NCI-H2029 (cell line): ENCODE measurements around the gene COL8A1.

Experiments used
- DNase-seq: peaks from one replicate; lab custom pipeline; 2025; lab: John Stamatoyannopoulos, UW

The COL8A1 gene

GRCh38 chr3:99639579-99639978 is 1.2 kb downstream of the COL8A1 start:
- DNase-seq: no peak

DNA sequence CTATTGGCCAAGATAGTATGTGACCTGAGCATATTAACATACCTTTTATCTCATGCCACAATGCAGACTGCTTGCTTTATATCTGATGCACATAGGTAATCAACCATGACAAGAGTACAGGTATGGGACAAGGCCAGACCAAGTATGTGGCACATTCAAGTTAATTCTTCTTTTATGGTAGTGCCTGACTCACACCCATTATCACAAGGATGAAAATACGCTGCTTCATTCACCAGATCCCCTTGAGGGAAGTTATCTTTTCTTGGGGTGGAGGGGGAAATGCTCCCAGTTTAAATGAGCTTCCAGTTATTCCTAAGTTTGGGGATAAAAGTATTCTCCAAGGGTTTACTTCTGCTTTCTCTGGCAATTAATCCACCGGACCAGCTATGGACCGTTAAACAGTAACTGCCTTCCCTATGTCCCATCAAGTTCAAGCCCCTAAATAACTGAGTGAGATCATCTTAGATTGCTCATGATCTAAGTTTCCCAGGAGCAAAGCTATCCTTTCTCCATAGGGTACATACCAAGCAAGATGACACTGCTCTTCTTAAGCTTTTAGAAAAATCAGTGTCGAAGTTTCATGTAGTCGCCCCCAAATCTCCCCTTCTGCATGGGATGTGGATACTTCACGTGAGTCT is 1.9 kb downstream of the COL8A1 start:
- DNase-seq: no peak

GRCh38 chr3:99641480-99641879 is 3.1 kb downstream of the COL8A1 start:
- DNase-seq: no peak

GRCh38 chr3:99641982-99642381 is 3.6 kb downstream of the COL8A1 start:
- no peak for DNase-seq

- DNase-seq: no peak
These were observed 5.6 kb downstream of the COL8A1 start for GRCh38 chr3:99644017-99644416.

DNA sequence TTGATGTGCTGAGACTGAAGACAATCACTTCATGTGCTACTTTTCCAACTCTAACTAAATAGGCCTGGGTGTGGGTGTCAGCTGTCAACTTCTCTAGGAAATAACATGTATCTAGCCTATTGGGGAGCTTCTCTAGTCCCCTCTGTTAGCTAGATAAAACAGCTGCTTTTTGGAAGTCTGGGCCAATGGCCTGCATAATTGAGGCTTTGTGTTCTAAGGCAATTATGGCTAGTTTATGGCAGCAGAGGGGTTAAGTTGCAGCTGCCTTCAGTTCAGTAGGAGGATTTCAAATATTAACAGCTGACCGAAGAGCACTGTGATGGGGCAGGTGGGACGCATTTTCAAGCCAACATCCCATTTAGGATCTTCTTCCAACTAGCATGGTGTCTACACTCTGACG is 6.4 kb downstream of the COL8A1 start:
- DNase-seq: no peak

GRCh38 chr3:99645277-99646106 is 7.1 kb downstream of the COL8A1 start:
- no peak for DNase-seq

DNA sequence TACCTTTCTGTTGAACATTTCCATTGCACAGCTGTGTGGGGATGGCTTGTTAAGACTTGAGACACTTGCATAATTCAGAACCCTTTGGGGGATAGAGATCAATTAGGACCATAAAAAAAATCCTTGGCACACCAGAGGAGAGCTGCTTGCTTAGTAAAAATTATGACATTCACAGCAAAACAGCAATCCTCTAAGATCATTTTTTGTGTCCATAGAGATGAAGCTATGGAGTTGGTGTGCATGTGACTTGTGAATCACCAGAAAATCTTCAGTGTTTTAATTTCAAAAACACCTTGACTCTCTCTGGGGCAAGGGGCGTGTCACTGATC is 7.7 kb downstream of the COL8A1 start:
- no peak for DNase-seq

DNA sequence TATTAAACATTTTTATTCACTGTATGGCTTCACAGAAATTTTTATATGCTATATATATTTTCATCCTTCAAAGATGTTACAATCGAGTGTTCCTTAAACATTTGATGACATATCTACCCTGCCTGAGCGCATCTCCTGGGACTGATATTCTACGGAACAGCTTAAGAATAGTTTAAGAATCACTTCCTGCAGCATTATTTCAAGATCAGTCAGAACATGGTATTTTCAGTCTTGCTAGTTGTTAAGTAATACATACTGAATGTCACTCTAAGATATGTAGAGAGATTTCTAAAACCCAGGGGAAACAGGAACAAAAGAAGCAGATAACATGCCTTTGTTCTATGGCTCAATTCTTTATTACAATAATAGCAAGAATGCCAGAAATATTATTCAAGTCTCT is 8.7 kb downstream of the COL8A1 start:
- DNase-seq: no peak

DNA sequence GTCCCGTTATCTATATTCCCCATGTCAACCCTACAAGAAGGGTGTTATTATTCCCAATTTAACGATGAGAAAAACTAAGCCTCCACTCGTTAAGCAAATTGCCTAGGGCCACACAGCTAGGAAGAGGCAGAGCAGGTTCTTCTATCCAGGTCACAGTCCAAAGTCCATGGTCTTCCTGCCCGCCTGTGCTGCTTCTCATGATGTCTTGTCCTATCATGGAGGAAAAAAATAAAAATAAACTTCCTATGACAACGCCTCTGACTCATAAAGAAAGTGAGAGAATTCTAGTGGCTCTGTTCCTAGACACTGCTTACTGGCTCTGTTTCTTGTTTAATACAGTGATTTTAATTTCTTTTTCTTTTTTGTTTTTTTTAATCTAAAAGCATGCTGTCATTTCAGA is 9.7 kb downstream of the COL8A1 start:
- DNase-seq: no peak

- DNase-seq: no peak
These were observed 10.1 kb downstream of the COL8A1 start for GRCh38 chr3:99648516-99648915.

- no peak for DNase-seq
These were observed 13.1 kb downstream of the COL8A1 start for GRCh38 chr3:99651531-99651930.

DNA sequence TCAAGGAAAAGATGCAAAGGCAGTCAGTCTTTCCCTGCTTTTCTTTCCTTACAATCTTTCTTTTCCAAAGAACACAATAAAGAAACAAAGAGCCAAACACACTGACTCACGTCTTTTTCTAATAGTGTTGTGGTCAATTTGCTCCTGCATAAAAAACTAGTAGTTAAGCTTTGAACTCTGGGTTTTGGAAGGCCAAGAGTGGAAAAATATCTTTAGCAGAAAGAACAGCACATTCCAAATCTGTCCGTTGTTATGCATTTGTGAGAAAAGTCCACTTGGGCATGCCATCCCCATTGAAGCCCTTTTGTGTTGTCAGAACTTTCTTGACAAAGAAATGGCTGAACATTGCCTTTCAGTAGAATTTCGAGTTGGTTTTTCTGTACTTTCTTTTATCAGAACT is 18.2 kb downstream of the COL8A1 start:
- no peak for DNase-seq

DNA sequence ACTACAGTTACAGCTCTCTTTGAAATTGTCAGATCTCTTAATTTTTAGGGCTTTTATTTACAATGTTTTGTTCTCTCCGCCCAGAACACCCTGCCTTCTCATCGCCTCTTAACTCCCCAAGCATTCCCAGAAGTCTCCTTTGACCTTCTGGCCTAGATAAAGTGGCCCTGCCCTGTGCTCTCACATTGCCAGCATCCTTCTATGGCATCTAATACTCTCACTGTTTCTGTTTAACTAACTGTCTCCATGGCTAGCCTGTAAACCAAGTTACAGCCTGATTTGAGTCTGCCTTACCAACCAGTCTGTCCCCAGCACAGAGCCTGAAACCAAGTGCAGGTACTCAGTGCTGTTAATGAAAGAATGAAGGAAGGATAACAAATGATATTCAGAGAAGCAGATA is 19.9 kb downstream of the COL8A1 start:
- no peak for DNase-seq

DNA sequence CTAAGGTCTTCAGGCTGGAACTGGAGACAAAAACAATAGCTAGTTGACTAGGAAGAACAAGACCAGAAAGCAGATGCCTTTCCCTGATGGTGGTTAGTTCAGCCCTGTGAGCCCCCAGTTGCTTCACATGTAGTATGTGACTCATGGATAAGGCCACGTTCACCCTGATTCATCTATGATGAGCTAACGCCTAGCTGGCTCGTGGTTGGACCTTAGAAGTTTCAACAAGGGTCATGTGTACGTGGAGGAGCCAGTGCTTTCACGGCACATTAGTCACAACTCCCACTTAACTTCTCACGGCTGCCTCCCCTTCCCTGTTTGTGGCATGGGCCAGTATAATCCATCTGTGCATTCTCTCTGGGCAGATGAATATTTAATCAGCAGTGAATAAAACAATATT is 20.6 kb downstream of the COL8A1 start:
- DNase-seq: no peak

GRCh38 chr3:99659951-99660350 is 21.6 kb downstream of the COL8A1 start:
- DNase-seq: no peak

DNA sequence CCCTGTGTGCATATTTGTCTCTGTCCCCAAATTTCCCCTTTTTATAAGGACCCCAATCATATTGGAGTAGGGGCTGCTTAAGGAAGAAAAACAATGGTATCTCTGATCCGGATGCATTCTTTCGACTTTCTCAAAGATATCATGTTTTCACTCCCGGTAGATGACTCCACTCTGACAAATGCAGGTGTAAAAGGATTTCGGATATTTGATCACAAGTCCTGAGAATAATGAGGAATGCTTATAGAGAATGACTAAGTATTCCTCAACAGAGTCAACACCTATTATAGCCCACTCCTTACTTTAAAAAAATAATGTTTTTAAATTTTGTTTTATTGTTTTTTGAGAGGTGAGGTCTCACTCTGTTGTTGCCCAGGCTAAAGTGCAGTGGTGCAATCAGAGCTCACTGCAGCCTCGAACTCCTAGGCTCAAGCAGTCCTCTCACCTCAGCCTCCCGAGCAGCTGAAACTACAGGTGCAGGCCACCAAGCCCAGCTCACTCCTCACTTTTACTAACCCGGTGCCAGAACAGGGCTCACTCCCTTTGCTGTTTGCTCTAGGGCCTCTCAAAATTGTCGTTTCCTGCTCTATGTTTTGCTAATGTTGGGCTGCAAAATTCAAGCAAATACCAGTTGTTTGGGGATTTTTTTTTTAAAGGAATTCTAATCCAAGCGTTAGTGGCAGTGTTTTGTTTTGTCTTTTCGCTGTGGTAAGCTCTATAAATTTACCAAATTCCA is 24.6 kb downstream of the COL8A1 start:
- DNase-seq: no peak

- DNase-seq: no peak
These were observed 25.6 kb downstream of the COL8A1 start for GRCh38 chr3:99663977-99664376.

GRCh38 chr3:99665017-99665416 is 26.6 kb downstream of the COL8A1 start:
- DNase-seq: no peak

DNA sequence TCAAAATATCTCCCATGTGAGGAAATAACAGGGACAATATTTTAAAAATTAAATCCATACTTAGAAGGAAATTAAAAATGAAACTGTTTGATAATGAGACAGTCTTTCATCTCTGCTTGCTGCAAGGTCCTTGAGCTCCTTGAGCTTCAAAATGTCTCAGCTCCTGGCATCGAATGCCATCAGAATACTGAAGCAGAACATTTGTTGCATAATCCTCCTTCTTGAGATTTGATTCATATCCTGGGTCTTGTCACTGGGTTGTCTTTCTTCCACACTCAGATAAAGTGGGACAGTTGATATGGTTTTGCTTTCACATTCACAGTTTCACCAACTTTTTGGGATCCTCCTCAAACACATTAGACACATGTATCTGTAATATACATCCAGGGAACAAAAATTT is 27.8 kb downstream of the COL8A1 start:
- no peak for DNase-seq

- DNase-seq: no peak
These were observed 29.6 kb downstream of the COL8A1 start for GRCh38 chr3:99668044-99668443.

- no peak for DNase-seq
These were observed 31.6 kb downstream of the COL8A1 start for GRCh38 chr3:99669879-99670555.

DNA sequence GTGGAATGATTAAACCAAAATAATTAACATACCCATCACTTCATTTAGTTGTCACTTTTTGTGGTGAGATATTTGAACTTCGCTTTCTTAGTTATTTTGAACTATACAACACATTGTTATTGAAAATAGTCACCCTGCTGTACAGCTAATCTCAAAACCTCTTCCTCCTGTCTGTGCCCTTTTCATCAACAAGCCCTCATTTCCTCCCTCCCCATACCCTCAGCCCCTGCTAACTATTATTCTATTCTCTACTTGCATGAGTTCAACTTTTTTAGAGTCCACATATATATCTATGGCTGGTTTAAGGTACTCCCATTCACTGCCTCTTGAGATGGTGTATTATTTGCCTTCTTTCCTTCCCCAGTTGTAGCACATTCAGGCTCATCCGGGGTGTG is 32.2 kb downstream of the COL8A1 start:
- no peak for DNase-seq
